ENCODE results near the gene KCNH5.
"Not testable (repeated sequence)": the region's sequence is repeated elsewhere in the genome, so short reads cannot be mapped to it uniquely, and the experiment has no call there.

Gene KCNH5

DNA sequence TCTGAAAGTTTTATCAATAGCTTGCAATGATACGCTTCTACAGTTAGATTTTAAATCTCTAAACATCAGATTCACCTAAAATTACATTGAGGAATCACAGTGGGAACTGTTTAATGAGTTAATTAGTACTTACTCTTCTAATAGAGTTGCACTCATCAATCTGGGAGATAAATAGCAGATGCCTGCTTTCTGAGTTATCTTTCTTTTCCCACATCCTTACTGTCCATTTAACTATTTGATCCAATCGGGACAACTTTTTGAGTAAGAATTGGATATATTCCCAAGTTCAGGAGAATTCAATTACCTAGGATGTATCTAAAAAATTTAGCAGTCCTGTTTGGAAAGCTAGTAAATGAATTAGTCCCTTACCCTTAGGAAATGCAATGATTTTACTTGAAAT is 162.3 kb downstream of the KCNH5 start:
- no peak for DNase-seq

DNA sequence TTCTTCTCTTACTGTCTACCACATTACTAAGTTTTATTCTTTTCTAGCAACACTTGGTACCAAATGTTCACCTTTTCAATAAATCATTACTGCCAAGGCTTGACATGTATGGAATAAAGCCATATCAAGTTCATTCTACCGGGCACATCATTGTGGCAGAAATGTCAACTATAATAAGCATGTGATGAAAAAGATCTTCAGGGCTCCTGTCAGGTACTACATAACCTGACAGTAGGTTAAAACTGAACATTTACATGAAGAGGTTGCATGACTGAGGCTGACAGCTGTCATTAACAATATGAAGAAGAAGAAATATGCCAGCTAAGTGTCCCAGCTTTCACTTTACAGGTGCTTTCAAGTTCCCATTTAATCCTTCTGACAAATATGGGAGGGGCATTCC is 178.9 kb downstream of the KCNH5 start:
- DNase-seq, result no peak

DNA sequence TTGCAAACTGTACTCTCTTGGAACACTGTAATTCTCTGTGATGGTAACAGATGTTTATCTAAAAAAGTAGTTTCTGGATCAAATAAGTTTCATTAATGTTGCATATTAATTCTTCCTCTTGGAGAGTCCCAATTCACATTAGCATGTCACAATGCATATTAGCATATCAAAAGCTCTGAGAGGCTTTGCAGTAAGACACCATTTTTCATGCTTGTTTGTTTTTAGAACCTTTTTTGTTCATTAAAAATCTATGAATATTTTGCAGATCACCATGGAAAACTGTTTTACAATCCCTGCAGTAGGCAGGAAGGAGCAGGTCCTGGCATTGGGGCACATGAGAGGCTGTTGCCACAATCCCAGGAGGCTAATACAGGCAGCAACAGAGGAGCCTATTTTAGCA is 180.7 kb downstream of the KCNH5 start:
- no peak for DNase-seq

DNA sequence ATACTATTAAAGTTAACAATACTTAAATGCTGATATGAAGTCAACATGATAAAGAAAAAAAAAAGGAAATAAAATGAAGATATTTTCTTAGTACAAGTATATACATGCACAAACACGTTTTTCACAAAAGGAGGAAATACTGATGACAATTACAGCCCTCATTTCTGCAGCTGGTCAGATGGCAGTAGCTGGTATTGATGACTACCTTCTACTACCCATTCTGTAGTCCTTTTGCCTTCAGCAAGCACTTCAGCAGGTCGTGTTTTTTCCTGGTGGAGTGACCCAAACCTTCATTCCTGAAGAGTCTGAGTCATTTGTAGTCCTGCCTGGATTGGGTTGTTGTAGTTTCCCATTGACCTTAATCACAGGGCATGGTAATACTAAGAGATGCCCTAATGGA is 187.2 kb downstream of the KCNH5 start:
- DNase-seq, result not testable (repeated sequence)

DNA sequence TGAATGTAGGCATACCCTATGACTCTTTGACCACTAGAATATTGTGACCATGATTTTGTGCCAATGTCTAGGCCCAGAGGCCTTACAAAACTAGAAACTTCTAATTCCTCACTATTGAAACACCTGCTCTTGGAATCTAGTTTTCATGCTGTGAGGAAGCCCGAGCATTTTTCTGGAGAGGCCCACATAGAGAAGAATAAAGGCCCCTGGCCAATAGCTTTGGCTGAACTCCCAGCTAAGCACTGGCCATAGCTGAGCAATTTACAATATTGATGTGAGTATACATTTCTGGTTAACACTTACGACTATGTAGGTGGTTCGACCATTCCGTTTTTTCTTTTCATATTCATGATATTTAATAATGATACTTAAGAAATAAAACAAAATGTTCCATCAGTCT is 190.3 kb downstream of the KCNH5 start:
- no peak for DNase-seq

DNA sequence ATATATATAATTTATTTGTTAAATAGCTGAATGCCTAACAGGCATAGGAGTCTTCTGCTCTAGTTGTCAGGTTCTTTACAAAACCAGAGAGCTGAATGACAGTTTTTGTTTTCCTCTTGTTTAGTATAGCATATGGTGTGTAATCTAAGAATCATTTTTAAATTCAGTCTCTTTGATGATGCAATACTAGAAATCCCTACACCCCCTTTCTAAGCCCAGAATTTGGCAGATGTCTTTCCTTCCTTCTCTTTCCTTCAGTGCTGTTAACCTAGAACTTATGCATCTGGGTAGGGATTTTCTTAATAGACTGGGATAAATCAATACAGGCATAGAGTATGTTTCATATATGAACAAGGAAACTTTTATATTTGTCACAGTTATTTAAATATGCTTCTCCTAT is 198.1 kb downstream of the KCNH5 start:
- DNase-seq, result no peak

DNA sequence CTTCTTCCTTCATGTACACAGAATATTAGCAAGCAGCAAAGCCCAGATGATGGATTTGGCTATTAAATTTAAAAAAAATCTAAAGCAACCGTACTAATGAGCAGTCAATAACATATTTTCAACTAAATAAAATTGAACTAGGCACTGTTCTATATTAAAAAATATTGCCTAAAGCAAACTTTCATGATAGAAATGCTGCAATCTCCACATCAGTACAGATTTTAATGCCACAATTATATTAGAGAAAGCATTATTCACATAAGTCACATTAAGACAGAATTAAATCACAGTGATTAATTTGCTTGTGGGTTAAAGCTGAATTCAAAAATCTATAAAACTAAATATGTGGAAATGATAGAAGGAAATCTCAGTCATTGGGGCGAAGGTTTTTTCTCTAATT is 200.7 kb downstream of the KCNH5 start:
- DNase-seq, result no peak

DNA sequence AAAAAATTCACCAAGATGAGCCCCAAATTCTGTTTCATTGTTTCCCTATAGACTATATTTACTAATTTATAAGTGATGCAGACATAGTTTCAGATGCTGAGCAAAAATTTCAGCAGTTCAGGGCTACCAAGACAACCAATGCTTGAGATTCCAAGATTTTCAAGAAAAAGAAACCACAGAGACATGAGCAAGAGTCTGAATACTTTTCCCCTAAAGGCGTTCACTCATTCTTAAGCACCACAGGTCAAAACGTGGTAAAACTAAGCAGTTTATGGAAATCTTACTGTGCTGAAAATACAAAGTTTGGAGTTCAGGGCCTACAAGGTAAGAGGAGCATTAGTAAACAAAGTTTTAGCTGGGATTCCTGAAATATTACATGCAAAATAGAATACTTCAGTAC is 221.2 kb downstream of the KCNH5 start:
- no peak for DNase-seq

DNA sequence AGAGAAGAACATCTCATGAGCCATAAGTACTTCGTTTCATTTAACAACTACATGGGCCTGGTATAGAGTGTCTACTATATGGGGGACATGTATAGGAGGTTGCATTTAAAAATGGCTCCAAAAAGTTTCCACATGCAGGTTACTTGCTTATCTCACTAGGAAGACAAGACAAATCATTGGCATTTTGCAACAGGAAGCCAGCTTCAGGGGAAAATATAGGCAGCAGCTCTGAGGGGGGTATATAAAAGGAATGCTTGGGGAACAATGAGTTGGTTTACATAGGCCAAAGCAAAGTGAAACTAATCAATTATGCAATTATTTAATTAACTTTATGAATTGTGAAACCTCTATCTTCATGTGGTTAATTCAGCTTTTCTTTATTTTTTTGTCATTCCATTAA is 225.3 kb downstream of the KCNH5 start:
- no peak for DNase-seq

DNA sequence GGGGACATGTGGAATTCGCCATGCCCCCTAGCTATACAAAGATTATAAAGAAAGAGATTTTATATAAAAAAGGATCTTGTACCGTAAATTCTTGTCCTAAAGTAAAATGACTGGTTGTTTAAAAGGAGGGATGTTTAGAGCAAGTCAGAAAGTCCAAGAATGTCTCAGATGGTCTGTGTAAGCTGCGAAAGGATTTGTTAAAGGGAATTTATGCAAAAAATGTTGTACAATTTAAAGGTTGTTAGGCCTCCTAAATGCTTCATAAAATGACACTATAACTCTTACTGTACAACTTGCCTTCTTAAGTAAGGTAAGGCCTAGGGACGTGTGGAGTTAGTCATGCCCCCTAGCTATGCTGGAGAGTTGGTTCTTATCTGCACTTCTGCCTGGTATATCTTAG is 237.6 kb downstream of the KCNH5 start:
- DNase-seq, result no peak

DNA sequence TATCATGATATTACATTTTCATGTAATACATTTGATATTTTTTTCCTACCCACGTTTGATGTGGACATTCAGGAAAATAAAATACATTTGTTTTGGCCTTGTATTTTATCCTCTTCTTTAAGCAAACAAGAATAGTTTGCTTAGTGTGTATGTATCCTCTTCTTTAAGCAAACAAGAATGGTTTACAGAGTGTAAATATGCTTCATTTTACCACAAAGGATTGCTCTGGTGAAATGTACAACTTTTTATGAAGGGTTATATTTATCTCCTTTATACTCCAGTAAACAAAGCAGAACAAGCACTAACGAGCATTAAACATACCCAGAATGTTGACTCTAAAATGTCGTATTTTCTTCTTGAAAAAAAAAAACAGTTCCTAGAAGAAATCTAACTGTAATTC is 244.7 kb downstream of the KCNH5 start:
- DNase-seq, result no peak

DNA sequence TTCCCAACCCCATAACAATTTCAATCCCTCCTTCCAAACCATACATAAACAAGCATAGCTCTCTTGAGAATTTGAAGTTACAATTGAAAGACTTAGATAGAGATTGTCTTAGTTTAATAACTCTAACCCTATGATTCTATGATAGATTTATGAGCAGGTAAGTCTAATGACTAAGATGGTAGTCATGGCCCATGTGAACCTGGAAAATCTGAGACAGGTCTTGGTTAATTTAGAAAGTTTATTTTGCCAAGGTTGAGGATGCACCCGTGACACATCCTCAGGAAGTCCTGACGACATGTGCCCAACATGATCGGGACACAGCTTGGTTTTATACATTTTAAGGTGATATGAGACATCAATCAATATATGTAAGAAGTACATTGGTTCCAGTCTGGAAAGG is 248.8 kb downstream of the KCNH5 start:
- no peak for DNase-seq

DNA sequence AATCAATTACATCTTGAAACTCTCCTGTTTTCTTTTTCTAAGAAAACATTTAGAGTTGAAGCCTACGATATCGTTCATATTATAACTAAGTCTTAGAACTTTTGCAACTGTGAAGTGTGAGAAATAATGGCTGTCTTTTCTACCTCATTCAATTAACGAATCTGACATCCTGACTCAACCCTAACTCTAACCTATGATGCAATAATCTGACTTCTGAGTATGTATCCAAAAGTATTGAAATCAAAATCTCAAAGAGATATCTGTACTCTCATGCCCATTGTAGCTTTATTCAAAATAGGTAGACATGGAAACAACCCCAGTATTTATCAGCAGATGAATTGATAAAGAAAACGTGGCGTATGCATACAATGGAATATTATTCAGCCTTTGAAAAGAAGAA is 252.7 kb downstream of the KCNH5 start:
- DNase-seq, result no peak

DNA sequence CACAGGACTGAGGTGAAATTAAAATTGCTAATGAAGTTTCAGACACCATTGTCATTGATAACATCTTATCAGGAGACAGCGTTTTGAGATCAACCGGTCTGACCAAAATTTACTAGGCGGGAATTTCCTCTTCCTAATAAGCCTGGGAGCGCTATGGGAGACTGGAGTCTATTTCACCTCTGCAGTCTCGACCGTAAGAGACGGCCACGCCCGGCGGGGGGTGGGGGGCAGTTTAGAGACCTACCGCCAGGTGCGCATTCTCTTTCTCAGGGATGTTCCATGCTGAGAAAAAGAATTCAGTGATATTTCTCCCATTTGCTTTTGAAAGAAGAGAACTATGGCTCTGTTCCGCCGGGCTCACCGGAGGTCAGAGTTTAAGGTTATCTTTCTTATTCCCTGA is 263.9 kb downstream of the KCNH5 start:
- DNase-seq, result not testable (repeated sequence)

DNA sequence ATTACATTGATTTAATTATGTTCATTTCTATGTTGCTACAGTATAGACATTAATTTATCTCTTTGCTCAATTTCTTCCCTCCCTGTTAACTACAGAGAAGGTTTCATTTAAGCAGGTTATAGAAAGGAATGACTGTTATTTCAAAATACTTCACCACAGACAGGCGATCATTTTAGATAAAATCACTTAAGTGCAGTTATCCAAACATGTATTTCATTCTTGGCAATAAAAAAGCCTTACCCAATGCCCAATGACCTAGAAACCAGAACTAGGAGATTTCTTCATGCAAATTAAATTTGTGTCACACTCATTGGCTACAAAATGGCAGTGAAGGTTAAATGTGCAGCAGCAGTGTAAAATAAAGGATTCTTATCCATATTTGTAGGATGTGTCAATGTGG is 266.4 kb downstream of the KCNH5 start:
- no peak for DNase-seq

DNA sequence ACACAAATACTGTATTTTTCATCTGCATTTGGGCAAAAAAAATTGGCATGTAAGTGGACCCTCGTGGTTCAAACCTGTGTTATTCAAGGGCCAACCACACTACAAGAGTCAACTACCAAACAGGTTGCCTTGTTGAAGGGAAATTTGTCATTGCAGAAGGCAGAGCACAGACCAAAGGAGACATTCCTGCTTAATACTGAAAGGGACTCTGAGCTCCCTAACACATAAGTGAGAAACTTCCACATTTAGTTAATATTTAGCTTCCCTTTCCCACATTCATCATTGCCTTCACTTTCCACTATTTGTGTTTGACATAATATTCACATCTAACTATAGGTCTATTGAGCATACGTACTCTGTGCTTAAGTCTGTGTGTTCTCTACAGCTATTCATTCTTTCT is 266.9 kb downstream of the KCNH5 start:
- no peak for DNase-seq

DNA sequence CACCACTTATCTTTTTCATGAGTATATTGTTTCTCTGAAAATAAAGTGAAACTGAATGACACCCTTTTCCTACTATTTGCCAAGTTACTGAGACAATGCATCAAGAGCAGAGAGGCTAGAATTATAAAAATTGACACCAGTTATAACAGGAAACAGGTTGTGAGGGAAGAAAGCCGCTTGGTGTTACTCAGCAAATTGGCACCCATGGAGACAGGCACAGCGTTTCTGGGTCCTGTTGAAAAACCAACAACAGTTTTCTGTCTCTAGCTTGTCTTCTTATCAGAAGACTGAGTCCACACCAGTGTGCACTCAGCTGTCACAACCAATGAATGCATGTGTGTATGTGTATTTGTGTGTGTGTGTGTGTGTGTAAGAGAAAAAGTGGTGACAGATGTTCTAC is 267.7 kb downstream of the KCNH5 start:
- DNase-seq, result no peak

DNA sequence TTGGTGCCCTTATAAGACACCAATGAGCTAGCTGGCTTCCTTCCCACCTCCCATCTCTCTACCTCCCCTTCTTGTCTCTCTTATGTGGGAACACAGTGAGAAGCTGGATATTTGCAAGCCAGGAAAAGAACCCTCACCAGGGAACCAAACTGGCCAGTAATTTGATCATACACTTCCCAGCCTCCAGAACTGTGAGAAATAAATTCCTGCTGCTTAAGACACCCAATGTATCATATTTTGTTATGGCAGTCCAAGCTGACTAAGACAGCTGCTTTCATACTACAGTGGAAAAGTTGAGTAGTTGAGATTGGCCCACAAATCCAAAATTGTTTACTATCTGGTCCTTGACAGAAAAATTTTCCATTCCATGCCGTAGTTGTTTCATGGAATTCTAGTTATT is 269.0 kb downstream of the KCNH5 start:
- no peak for DNase-seq

DNA sequence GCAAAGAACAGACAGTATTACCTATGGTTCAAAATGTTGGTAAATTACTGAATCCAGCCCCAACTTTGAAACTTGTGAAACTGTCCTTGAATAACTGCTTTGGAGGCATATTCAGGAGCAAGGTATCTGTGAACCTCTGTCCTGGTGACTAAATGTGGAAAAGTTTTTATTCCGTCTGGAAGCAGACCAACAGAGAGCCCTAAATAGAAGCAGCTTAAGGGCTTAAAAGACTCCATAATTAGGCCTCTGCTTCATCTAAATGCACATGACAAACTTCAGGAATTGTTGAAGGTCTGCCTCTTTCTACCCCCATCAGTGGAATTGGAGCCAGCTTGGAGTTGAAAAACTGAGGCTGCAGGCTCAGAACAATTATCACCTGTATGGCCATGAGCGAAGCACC is 276.5 kb downstream of the KCNH5 start:
- no peak for DNase-seq

DNA sequence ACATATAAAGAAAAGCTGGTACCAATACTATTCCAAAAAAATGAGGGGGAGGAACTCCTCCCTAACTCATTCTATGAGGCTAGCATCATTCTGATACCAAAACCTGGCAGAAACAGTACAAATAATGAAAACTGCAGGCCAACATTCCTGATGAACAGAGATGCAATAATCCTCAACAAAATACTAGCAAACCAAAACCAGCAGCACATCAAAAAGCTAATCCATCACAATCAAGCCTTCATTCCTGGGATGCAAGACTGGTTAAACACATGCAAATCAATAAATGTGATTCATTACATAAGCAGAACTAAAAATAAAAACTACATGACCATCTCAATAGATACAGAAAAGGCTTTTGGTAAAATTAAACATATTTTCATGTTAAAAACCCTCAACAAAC is 281.3 kb downstream of the KCNH5 start:
- DNase-seq, result no peak

DNA sequence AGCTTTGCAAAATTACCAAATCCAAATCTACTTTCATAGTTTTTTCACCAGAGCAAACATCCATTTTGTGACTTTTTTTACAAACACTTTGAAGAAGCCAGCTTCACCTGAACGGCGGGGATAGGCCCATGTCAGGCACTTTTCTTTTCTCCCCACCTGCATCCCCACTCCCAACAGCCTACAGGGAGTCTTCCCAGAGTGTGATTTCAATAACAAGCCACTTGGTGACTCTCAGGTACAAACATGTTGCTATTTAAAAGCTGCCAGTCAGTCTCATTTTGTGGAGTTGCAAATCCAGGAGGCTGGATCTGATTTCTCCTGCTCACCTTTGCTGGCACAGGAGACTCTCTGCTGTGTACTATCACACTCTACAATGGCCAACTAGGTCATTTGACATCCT is 285.5 kb downstream of the KCNH5 start:
- no peak for DNase-seq

DNA sequence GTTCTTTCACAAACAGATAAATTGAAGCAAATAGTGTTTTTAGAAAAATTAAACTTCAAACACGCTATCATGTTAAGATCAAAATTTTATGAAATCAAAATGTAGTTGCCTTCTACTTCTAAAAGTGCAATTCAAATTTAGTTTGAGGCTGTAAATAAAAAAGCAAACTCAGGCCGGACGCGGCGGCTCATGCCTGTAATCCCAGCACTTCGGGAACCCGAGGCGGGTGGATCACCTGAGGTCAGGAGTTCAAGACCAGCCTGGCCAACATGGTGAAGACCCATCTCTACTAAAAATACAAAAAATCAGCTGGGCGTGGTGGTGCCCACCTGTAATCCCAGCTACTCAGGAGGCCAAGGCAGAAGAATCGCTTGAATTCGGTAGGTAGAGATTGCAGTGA is 298.4 kb downstream of the KCNH5 start:
- DNase-seq, result not testable (repeated sequence)

DNA sequence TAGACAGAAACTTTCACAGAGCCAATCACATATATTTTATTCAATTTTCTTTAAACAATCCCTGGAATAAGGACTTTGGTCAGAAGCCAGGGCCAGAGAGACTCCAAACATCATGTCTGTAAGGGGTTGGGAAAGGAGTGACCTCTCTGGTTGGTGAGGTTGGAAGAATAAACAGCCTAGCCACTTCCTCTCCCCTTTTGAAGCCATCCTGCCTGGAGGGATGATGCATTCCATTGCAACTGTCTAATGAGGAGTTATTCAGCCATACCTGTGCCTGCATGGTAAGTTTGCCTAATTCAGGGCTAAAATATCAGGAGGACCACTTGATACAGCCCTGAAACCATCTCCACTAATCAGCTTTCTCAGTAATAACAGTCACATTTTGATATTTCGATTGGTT is 299.8 kb downstream of the KCNH5 start:
- no peak for DNase-seq

DNA sequence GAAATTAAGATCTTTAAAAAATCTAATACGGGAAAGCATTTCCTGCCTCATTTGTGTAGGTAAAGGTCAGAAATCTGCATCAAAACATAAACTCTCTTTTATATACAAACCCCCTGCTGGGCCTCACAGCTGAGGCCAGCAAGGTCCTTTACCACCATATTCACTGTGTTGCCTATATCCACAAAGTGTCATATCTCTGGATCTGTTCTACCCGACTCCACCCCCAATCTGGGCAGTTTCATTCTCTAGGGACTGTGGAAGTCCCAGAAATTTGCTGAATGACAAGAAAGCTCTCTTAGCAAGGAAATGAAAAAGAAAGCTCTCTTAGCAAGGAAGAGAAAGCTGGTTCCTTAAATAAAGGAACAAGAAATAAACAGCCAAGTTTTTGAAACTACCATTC is 301.7 kb downstream of the KCNH5 start:
- no peak for DNase-seq

DNA sequence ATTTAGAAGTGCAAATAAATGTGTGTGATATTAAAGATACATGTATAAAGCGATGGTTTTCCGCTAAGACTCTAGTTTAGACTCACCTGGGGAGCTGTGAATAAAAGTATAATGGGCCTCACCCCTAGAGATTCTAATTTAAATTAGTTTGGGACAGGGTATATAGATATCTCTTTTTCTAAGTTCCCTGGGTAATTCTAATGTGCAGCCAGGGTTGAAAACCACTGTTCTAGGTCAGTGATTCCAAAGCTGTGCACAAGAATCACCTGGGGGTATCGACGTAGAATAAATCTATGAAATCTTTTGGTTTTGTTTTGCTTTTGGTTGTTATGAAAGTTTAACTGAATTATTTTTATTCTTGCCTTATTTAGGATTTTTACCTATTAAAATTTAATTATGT is 302.1 kb downstream of the KCNH5 start:
- no peak for DNase-seq

DNA sequence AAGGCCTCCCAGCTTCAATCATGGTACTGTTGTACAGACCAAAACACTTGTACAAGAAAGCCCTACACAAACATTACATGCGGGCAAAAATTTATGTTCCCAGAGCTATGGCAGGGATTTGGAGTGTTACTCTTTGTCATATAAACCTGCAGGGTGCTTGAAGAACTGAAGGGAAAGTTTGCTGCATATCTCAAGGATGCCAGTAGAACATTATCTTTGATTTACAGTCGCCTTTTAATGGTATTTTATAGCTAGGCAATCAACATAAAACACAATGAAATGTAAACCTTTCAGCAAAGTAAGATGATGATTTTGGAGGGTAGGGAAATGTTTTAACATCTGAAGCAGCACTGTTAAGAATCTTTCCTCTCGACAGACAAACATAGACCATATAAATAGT is 305.6 kb downstream of the KCNH5 start:
- no peak for DNase-seq

All from Kasumi-1 (cell line).